ENCODE results near the gene ZNF454.

ZNF454 gene

GRCh38 chr5:178993955-178994579, 53.1 kb downstream of the ZNF454 start:
- no peak for DNase-seq

DNA sequence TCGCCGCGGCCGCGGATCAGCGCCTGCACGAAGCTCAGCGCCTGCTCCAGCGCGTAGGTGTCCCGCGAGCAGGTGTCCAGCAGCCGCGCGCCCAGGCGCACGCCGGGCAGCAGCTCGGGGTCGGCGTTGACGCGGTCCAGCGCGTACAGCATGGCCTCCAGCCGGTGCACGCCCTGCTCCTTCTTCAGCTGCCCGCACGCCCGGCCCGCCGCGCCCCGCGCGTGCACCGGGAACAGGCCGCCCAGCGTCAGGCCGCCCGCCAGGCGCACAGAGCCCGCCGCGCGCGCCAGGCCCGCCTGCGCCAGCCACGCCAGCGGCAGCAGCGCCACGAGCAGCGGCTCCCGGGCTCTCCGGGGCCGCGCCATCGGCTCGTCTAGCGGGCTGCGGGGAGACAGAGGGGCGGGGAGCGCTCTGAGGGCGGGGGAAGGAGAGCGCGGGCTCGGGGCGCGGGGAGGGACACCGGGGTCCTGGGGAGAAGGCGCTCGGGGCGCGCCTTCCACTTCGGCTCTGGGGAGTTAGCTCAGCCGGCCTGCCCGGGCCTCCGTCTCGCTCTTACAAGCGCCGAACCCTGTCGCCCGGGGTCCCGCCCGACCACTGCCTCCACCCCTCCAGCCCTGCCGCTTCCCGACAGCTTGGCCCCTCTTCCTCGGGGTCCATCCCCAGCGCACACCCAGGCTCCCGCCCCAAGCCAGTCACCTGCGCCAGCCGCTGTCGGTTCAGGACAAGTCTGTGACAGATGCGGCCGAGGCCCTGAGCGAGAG, 53.8 kb downstream of the ZNF454 start, which contains the start of gene GRM6:
GRM6 (minus strand) TSS at position 741 of the 761 bp plus-strand sequence; CDS start at position 365, 376 bp downstream.
- DNase-seq = no peak

- DNase-seq = no peak
These were observed 54.3 kb downstream of the ZNF454 start for GRCh38 chr5:178995341-178995690.

DNA sequence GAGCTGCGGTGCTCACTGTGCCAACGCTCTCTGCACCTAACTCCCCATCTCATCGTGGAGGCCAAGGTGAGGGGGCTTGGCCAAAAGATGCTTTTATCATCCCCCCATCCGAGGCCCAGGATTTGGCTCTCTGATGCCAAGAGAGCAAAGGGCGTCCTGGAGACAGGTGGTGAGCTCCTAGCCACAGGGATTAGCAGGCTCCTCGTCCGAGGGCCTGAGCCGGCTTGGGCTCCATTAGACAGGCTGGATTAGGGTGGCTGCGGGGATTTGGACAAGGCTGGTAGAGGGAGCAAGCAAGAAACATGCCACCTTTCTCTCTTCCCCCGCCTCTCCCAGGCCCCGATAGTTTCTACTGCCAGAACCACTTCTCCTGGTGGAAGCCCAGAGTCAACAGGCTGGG, 55.2 kb downstream of the ZNF454 start:
- DNase-seq = no peak

GRCh38 chr5:178997191-178997590, 56.2 kb downstream of the ZNF454 start:
- no peak for DNase-seq

GRCh38 chr5:178998441-178998840, 57.4 kb downstream of the ZNF454 start:
- DNase-seq = no peak

- no peak for DNase-seq
These were observed 65.6 kb downstream of the ZNF454 start for GRCh38 chr5:179006564-179006963.

DNA sequence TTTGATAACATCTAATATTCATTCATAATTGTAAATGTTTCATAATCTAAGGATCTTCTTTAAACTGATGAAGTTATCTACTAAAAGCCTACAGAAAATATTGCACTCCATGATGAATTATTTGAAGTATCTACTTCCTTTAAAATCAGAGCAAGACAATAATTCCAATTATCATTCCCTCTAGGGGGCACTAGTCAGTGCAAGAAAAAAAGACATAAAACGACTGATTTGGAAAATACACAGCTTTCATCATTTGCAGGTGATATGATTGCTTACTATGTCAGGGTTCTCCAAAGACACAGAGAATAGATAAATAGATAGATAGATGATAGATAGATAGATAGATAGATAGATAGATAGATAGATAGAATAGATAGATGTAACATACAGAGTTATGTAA, 67.7 kb downstream of the ZNF454 start:
- no peak for DNase-seq
